HepG2 (cell line): ENCODE measurements around the gene GPBP1. TPM values are rescaled to one million over a fixed set of nuclear protein-coding genes. Genes with fewer than 3 reads are reported as not detected.
A peak's percentile ranks its signal among the peaks of the same experiment; 100 is the strongest.

ENCODE experiments used
- EEA1 ChIP-seq: sonication (generic); formaldehyde crosslinking; IDR thresholded peaks from 2 replicates; pipeline ENCODE4 v1.5.1; 2020; ENCODE audit warnings: mild to moderate bottlenecking, missing genetic modification reagents, borderline replicate concordance
- FUBP1 ChIP-seq: sonication (generic); formaldehyde crosslinking; IDR thresholded peaks from 2 replicates; pipeline ENCODE4 v1.5.1; 2020; ENCODE audit warnings: missing genetic modification reagents, mild to moderate bottlenecking, borderline replicate concordance
- GFI1 ChIP-seq: sonication (generic); formaldehyde crosslinking; IDR thresholded peaks from 2 replicates; pipeline ENCODE4 v1.5.0; 2020; ENCODE audit warnings: missing genetic modification reagents, mild to moderate bottlenecking, borderline replicate concordance
- HOXA7 ChIP-seq: sonication (generic); formaldehyde crosslinking; IDR thresholded peaks from 2 replicates; pipeline ENCODE4 v1.8.1; 2022; ENCODE audit warnings: mild to moderate bottlenecking, missing genetic modification reagents, moderate library complexity
- NFIB ChIP-seq: sonication (generic); formaldehyde crosslinking; IDR thresholded peaks from 2 replicates; pipeline ENCODE4 v1.9.0; 2021; ENCODE audit warnings: missing genetic modification reagents, mild to moderate bottlenecking, borderline replicate concordance
- NRL ChIP-seq: sonication (generic); formaldehyde crosslinking; IDR thresholded peaks from 2 replicates; pipeline ENCODE4 v1.5.0; 2020; ENCODE audit warnings: missing genetic modification reagents, mild to moderate bottlenecking, moderate library complexity, borderline replicate concordance
- SIN3A ChIP-seq: IDR thresholded peaks from 2 replicates; pipeline ENCODE4 v1.6.1; 2011; ENCODE audit warnings: low read depth, mild to moderate bottlenecking, control low read depth, low read length, borderline replicate concordance
- SOX5 ChIP-seq: IDR thresholded peaks from 2 replicates; pipeline ENCODE4 v1.6.1; 2016; ENCODE audit warnings: borderline replicate concordance
- TCF12 ChIP-seq, 2 experiments: fragments of 450-650 bp in 1 of 2; sonication (generic) in 1 of 2; formaldehyde crosslinking in 1 of 2; IDR thresholded peaks; 2 replicates each; pipeline versions ENCODE4 v1.6.1 to v1.8.0; 2017 to 2022; ENCODE audit warnings: antibody characterized with exemption in 1 of 2, mild to moderate bottlenecking in 1 of 2, missing genetic modification reagents in 1 of 2, moderate library complexity in 1 of 2
- ZBTB20 ChIP-seq: sonication (generic); formaldehyde crosslinking; IDR thresholded peaks from 2 replicates; pipeline ENCODE4 v1.8.1; 2023; ENCODE audit warnings: missing genetic modification reagents, low read depth, mild to moderate bottlenecking, borderline replicate concordance
- ZBTB38 ChIP-seq: sonication (generic); formaldehyde crosslinking; IDR thresholded peaks from 2 replicates; pipeline ENCODE4 v1.5.1; 2020; ENCODE audit warnings: mild to moderate bottlenecking, missing genetic modification reagents
- ZEB1 ChIP-seq: IDR thresholded peaks from 2 replicates; pipeline ENCODE4 v1.6.1; 2012; ENCODE audit warnings: mild to moderate bottlenecking, low read depth, inconsistent platforms; ENCODE audit not compliant: insufficient replicate concordance
- ZFP41 ChIP-seq: sonication (generic); formaldehyde crosslinking; IDR thresholded peaks from 2 replicates; pipeline ENCODE4 v1.4.0; 2020; ENCODE audit warnings: mild to moderate bottlenecking, missing genetic modification reagents, borderline replicate concordance
- ZNF253 ChIP-seq: sonication (generic); formaldehyde crosslinking; IDR thresholded peaks from 2 replicates; pipeline ENCODE4 v1.8.0; 2022; ENCODE audit warnings: mild to moderate bottlenecking, missing genetic modification reagents, borderline replicate concordance
- ZNF335 ChIP-seq: sonication (generic); formaldehyde crosslinking; IDR thresholded peaks from 2 replicates; pipeline ENCODE4 v1.4.0; 2020; ENCODE audit warnings: missing genetic modification reagents
- ZNF776 ChIP-seq: sonication (generic); formaldehyde crosslinking; IDR thresholded peaks from 2 replicates; pipeline ENCODE4 v1.4.0; 2020; ENCODE audit warnings: mild to moderate bottlenecking, missing genetic modification reagents
- ZNF879 ChIP-seq: sonication (generic); formaldehyde crosslinking; IDR thresholded peaks from 2 replicates; pipeline ENCODE4 v1.8.1; 2023; ENCODE audit warnings: missing genetic modification reagents
- ZSCAN21 ChIP-seq: sonication (generic); formaldehyde crosslinking; IDR thresholded peaks from 2 replicates; pipeline ENCODE4 v1.8.0; 2022; ENCODE audit warnings: mild to moderate bottlenecking, missing genetic modification reagents, moderate library complexity, borderline replicate concordance
- ZSCAN5A ChIP-seq: sonication (generic); formaldehyde crosslinking; IDR thresholded peaks from 2 replicates; pipeline ENCODE4 v1.8.0; 2022; ENCODE audit warnings: mild to moderate bottlenecking, missing genetic modification reagents, borderline replicate concordance
- polyA plus RNA-seq, 8 experiments: library from polyadenylated mRNA; depleted of rRNA in 3 of 8; stranded (reverse) in 7 of 8; unstranded in 1 of 8; fragments of >200 nt; fragmentation: Illumina TruSeq in 4 of 8; extraction: Trizol in 4 of 8; gene quantifications; 2 replicates each; pipeline versions ENCODE4 v1.2.1 to v1.2.3, GENCODE V29; 2011 to 2016; ENCODE audit warnings: low read depth in 4 of 8, missing spikeins in 1 of 8, mixed read lengths in 1 of 8; ENCODE audit not compliant: insufficient read depth in 1 of 8
- total RNA-seq, 5 experiments: library from RNA; depleted of rRNA; stranded (reverse); fragments of >200 nt; fragmentation: Illumina TruSeq; extraction: Trizol; gene quantifications; 2 replicates each; pipeline ENCODE4 v1.2.3, GENCODE V29; 2016; ENCODE audit warnings: low read depth in 1 of 5
- TF ChIP-seq, protein P1 (sequence below): sonication (generic); formaldehyde crosslinking; IDR thresholded peaks from 2 replicates; pipeline ENCODE4 v1.5.0; 2020; ENCODE audit warnings: missing genetic modification reagents
- TF ChIP-seq, protein P2 (sequence below): sonication (generic); formaldehyde crosslinking; IDR thresholded peaks from 2 replicates; pipeline ENCODE4 v1.8.0; 2022; ENCODE audit warnings: mild to moderate bottlenecking, missing genetic modification reagents; ENCODE audit not compliant: insufficient replicate concordance
- TF ChIP-seq, protein P3 (sequence below): IDR thresholded peaks from 2 replicates; pipeline ENCODE4 v1.6.1; 2012; ENCODE audit warnings: inconsistent platforms

The GPBP1 gene
- total and polyA plus RNA-seq, 2 of the 13 experiments (the other 11 are each of a cell fraction or from before 2014, with no cell fraction given) = 27.1 to 72.2 TPM

DNA sequence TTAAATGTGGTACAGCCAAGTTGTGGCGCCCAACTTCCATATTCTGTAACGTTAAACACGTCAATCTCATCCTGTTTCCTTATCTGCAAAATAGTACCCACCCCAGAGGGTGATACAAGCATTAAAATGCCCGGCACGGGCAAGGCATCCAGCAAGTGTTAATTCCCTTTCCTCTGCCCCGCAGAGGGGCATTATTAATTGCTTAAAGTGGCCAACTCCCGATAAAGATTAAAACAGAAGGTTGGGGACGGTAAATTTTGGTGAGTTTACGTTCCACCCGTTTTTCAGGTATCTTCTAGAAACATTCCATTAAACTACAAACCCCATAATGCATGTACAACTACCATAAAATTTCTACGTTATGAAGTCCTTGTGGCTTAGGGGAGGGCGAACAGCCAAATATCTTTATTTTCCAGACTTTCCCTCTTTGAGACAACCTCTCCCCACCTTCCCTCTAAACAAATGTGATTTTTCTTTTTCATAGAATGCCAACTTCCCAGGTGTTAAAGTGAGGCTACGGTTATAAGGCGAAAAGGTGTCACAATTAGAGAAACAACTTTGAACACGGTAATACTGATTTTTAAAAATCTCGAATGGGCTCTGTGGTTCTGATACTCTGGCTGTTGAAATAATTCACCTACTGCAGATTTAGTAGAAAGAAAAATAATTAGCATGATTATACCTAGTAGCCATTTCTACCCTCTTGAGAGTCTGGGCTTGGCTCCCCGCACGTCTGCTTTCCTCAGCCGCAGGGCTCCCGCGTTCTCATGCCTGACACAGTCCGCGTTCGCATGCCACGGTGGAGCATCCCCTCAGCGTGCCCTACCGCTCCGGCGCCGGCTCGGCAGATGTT is 1.2 kb upstream of the GPBP1 start (continued):
- TF ChIP-seq, protein P1, sequence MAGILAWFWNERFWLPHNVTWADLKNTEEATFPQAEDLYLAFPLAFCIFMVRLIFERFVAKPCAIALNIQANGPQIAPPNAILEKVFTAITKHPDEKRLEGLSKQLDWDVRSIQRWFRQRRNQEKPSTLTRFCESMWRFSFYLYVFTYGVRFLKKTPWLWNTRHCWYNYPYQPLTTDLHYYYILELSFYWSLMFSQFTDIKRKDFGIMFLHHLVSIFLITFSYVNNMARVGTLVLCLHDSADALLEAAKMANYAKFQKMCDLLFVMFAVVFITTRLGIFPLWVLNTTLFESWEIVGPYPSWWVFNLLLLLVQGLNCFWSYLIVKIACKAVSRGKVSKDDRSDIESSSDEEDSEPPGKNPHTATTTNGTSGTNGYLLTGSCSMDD (CRISPR knock-in tag) = no peak
- TF ChIP-seq ZSCAN21 (no peak), SIN3A (no peak), NFIB (CRISPR knock-in tag) (no peak), SOX5 (CRISPR knock-in tag) (no peak), HOXA7 (CRISPR knock-in tag) (no peak), NRL (peak; percentile 78; the same call in 1 of the 2 replicates), ZBTB38 (CRISPR knock-in tag) (0 out of 2 replicates have a peak, but pooled peaks have one; percentile 23), EEA1 (CRISPR knock-in tag) (0 out of 2 replicates have a peak, but pooled peaks have one; percentile 40), TCF12 (IDR thresholded peaks at IDR 0.05) (no peak), TCF12 (CRISPR knock-in tag; IDR thresholded peaks at IDR 0.05) (no peak), ZFP41 (no peak), GFI1 (CRISPR knock-in tag) (no peak), ZBTB20 (CRISPR knock-in tag) (no peak), ZNF776 (CRISPR knock-in tag) (no peak), FUBP1 (no peak), ZNF253 (no peak), ZNF879 (CRISPR knock-in tag) (no peak), ZSCAN5A (no peak), ZEB1 (no peak), ZNF335 (CRISPR knock-in tag) (0 out of 2 replicates have a peak, but pooled peaks have one; percentile 6)
- TF ChIP-seq, protein P2, sequence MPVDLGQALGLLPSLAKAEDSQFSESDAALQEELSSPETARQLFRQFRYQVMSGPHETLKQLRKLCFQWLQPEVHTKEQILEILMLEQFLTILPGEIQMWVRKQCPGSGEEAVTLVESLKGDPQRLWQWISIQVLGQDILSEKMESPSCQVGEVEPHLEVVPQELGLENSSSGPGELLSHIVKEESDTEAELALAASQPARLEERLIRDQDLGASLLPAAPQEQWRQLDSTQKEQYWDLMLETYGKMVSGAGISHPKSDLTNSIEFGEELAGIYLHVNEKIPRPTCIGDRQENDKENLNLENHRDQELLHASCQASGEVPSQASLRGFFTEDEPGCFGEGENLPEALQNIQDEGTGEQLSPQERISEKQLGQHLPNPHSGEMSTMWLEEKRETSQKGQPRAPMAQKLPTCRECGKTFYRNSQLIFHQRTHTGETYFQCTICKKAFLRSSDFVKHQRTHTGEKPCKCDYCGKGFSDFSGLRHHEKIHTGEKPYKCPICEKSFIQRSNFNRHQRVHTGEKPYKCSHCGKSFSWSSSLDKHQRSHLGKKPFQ (CRISPR knock-in tag) = no peak
- TF ChIP-seq, protein P3, sequence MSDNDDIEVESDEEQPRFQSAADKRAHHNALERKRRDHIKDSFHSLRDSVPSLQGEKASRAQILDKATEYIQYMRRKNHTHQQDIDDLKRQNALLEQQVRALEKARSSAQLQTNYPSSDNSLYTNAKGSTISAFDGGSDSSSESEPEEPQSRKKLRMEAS = peak; percentile 65; the same call in 1 of the 2 replicates
